NCI-H774 (cell line): ENCODE data around the gene APMAP.
"Not testable (repeated sequence)": the region's sequence is repeated elsewhere in the genome, so short reads cannot be mapped to it uniquely, and the experiment has no call there.

Experiments
- DNase-seq: peaks from one replicate; lab custom pipeline; 2025; lab: John Stamatoyannopoulos, UW

Gene APMAP

GRCh38 chr20:24951536-24952083 lies 40.9 kb downstream of the APMAP start:
- no peak for DNase-seq

GRCh38 chr20:24950836-24951525 lies 41.6 kb downstream of the APMAP start:
- DNase-seq = no peak

GRCh38 chr20:24950128-24950835 lies 42.3 kb downstream of the APMAP start:
- DNase-seq = no peak

GRCh38 chr20:24949756-24950127 lies 42.8 kb downstream of the APMAP start:
- DNase-seq = no peak

GRCh38 chr20:24948939-24949679 lies 43.4 kb downstream of the APMAP start, which contains the start of gene CST7:
TSS of gene CST7 (plus strand) at chr20:24949269. CDS start at chr20:24949506, 237 bp downstream.
- no peak for DNase-seq

- not testable (repeated sequence) for DNase-seq
Observed at GRCh38 chr20:24948396-24948938, 44.1 kb downstream of the APMAP start.

- not testable (repeated sequence) for DNase-seq
Observed at GRCh38 chr20:24946376-24946775, 46.2 kb downstream of the APMAP start.

GRCh38 chr20:24943731-24944130 lies 48.8 kb downstream of the APMAP start:
- DNase-seq = no peak

GRCh38 chr20:24943196-24943595 lies 49.4 kb downstream of the APMAP start:
- DNase-seq = no peak

- DNase-seq = no peak
Observed at GRCh38 chr20:24942679-24943078, 49.9 kb downstream of the APMAP start.

GRCh38 chr20:24939036-24939435 lies 53.5 kb downstream of the APMAP start:
- DNase-seq = no peak

GRCh38 chr20:24938498-24938897 lies 54.1 kb downstream of the APMAP start:
- DNase-seq = no peak

GRCh38 chr20:24937579-24937978 lies 55.0 kb downstream of the APMAP start:
- no peak for DNase-seq

- no peak for DNase-seq
Observed at GRCh38 chr20:24936526-24937407, 55.8 kb downstream of the APMAP start.

- DNase-seq = no peak
Observed at GRCh38 chr20:24935766-24936525, 56.6 kb downstream of the APMAP start.

- no peak for DNase-seq
Observed at GRCh38 chr20:24935140-24935539, 57.4 kb downstream of the APMAP start.

GRCh38 chr20:24934716-24935115 lies 57.8 kb downstream of the APMAP start:
- DNase-seq = no peak

- DNase-seq = no peak
Observed at GRCh38 chr20:24934101-24934661, 58.4 kb downstream of the APMAP start.

- no peak for DNase-seq
Observed at GRCh38 chr20:24933266-24933908, 59.2 kb downstream of the APMAP start.

- DNase-seq = not testable (repeated sequence)
Observed at GRCh38 chr20:24931893-24932292, 60.7 kb downstream of the APMAP start.
